ENCODE results near the gene KIF5A.

The KIF5A gene

GRCh38 chr12:57535764-57536596 is 13.9 kb upstream of the KIF5A start:
- DNase-seq, result no peak

- no peak for DNase-seq
Measured at GRCh38 chr12:57536597-57536942, 13.3 kb upstream of the KIF5A start.

GRCh38 chr12:57539134-57539768 is 10.6 kb upstream of the KIF5A start:
- peak; percentile 97 for DNase-seq

GRCh38 chr12:57541001-57541400 is 8.8 kb upstream of the KIF5A start:
- peak; percentile 24 for DNase-seq

GRCh38 chr12:57541717-57542116 is 8.1 kb upstream of the KIF5A start:
- no peak for DNase-seq

GRCh38 chr12:57543581-57543980 is 6.3 kb upstream of the KIF5A start:
- no peak for DNase-seq

- no peak for DNase-seq
Measured at GRCh38 chr12:57545809-57546437, 3.9 kb upstream of the KIF5A start.

- DNase-seq, result peak; percentile 99
Measured at GRCh38 chr12:57546438-57547287, 3.2 kb upstream of the KIF5A start, which contains the start of gene DCTN2. TSS of gene DCTN2 (minus strand) at chr12:57547192. CDS start at chr12:57547063, 129 bp downstream.

- DNase-seq, result no peak
Measured at GRCh38 chr12:57547288-57548012, 2.4 kb upstream of the KIF5A start.

- DNase-seq, result no peak
Measured at GRCh38 chr12:57548013-57548315, 1.9 kb upstream of the KIF5A start.

GRCh38 chr12:57548488-57548887 is 1.4 kb upstream of the KIF5A start:
- peak; percentile 53 for DNase-seq

GRCh38 chr12:57549203-57549908 is 488 bp upstream of the KIF5A start:
- no peak for DNase-seq

- no peak for DNase-seq
Measured at GRCh38 chr12:57550641-57551549, 1.1 kb downstream of the KIF5A start.

- no peak for DNase-seq
Measured at GRCh38 chr12:57551637-57552305, 1.9 kb downstream of the KIF5A start.

- peak; percentile 57 for DNase-seq
Measured at GRCh38 chr12:57552306-57552651, 2.4 kb downstream of the KIF5A start.

- DNase-seq, result peak; percentile 67
Measured at GRCh38 chr12:57552835-57553313, 3.0 kb downstream of the KIF5A start.

GRCh38 chr12:57553343-57554202 is 3.7 kb downstream of the KIF5A start:
- DNase-seq, result no peak

GRCh38 chr12:57554453-57554852 is 4.6 kb downstream of the KIF5A start:
- no peak for DNase-seq

GRCh38 chr12:57554897-57555296 is 5.1 kb downstream of the KIF5A start:
- no peak for DNase-seq

Data from OCI-M1 (cell line).